GM13976 (cell line): ENCODE results near the gene RPGR.

Source experiments
- DNase-seq: peaks from one replicate; pipeline ENCODE4 v3.0.0; 2012; ENCODE audit warnings: low spot score
- CTCF ChIP-seq: IDR thresholded peaks from 2 replicates; pipeline ENCODE4 v1.5.1; 2012; ENCODE audit warnings: borderline replicate concordance, mild to moderate bottlenecking; ENCODE audit not compliant: insufficient read depth; ENCODE audit errors: extremely low read depth, missing control alignments, control extremely low read depth
- in situ Hi-C: fragments of 300-500 bp; cut with MboI; formaldehyde crosslinking; loops from one replicate; pipeline ENCODE4 v1.12.0; 2022; ENCODE audit warnings: low sequenced_read_pairs, mixed read lengths, inconsistent platforms; ENCODE audit not compliant: unreplicated experiment

Gene RPGR

DNA sequence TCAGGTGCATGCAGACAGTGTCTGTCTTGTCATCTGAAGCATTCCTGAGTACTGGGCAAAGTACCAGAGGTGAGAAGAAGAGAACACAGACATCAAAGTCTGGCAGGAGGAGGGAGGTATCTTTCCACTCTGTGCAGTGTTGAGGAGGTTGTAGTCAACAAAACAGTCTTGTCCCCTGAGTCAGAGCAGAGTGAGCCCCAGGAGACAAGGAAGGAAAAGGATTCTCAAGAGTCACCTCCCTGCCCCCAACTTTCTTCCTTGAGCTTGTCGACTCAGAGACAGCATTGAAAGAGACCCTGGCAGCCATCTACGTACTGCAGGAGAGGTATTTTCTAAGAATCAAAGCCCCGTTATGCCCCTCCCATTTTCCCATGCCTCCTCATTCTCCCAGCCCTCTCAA, 102.2 kb downstream of the RPGR start:
- no peak for TF ChIP-seq CTCF
- in situ Hi-C loops: no loop called here
- DNase-seq: no peak

- in situ Hi-C loops: no loop called here
- TF ChIP-seq CTCF: no peak
- no peak for DNase-seq
Observed at GRCh38 chrX:38224160-38224559, 103.1 kb downstream of the RPGR start.

GRCh38 chrX:38221391-38221929, 105.8 kb downstream of the RPGR start:
- no peak for TF ChIP-seq CTCF
- in situ Hi-C loops: no loop called here
- no peak for DNase-seq

GRCh38 chrX:38220415-38221390, 106.6 kb downstream of the RPGR start, which contains the start of gene SRPX:
Gene SRPX (minus strand): TSS chrX:38220871. CDS start chrX:38220792, 79 bp downstream.
- DNase-seq: peak; percentile 18
- no peak for TF ChIP-seq CTCF
- in situ Hi-C loops: no loop called here

DNA sequence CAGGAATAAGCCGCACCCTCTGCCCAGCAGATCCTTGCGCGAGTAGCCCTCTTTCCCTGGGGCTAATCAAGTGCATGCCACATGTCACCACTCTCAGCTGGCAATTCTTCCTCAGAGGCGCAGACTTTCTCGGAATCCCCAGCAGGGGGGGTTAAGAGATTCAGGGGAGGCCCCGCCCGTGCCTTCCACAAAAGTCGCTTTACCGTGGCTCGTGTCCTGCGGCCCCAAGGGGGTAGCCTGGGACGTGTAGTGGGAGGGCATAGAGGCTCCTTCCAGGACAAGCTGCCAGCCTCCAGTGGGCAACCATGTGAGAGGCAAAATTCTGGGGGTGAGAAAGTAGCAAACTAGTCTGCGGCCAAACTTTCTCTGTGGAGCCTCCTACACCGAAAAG, 107.3 kb downstream of the RPGR start:
- no peak for TF ChIP-seq CTCF
- in situ Hi-C loops: no loop called here
- peak; percentile 41 for DNase-seq
